Calu3 (cell line): ENCODE results near the gene CHD1. TPM values are rescaled to one million over a fixed set of nuclear protein-coding genes. Genes with fewer than 3 reads are reported as not detected.

Experiments used
- BruUV-seq: library from RNA; stranded (reverse); fragments of 400-500 nt; replicated peaks from 2 replicates; lab custom pipeline; 2021; lab: Mats Ljungman, UMichigan
- CTCF ChIA-PET: fragments of 300-600 bp; sonication (Branson Sonifier 250); formaldehyde crosslinking; loops from one replicate; lab custom pipeline; 2022; ENCODE audit warnings: antibody characterized with exemption; lab: Charles Lee
- DNase-seq: peaks from one replicate; pipeline ENCODE4 v3.0.0; 2022
- H3K27ac Mint-ChIP-seq: one replicate; pipeline ENCODE4 v1.8.0; 2022; ENCODE audit warnings: mixed read lengths; ENCODE audit not compliant: unreplicated experiment
- H3K27me3 Mint-ChIP-seq: one replicate; pipeline ENCODE4 v1.8.0; 2022; ENCODE audit warnings: mixed read lengths; ENCODE audit not compliant: unreplicated experiment
- H3K36me3 Mint-ChIP-seq: one replicate; pipeline ENCODE4 v1.8.0; 2022; ENCODE audit warnings: mild to moderate bottlenecking, moderate library complexity, mixed read lengths; ENCODE audit not compliant: insufficient read depth, unreplicated experiment
- H3K4me1 Mint-ChIP-seq: one replicate; pipeline ENCODE4 v1.8.0; 2022; ENCODE audit warnings: mild to moderate bottlenecking, low read depth, mixed read lengths; ENCODE audit not compliant: unreplicated experiment
- H3K4me3 Mint-ChIP-seq: one replicate; pipeline ENCODE4 v1.8.0; 2022; ENCODE audit warnings: mild to moderate bottlenecking, low read depth, moderate library complexity, mixed read lengths; ENCODE audit not compliant: unreplicated experiment
- H3K9me3 Mint-ChIP-seq: one replicate; pipeline ENCODE4 v1.8.0; 2022; ENCODE audit warnings: low read depth, mixed read lengths; ENCODE audit not compliant: unreplicated experiment
- intact Hi-C: fragments of 100-400 bp; cut with micrococcal nuclease; formaldehyde crosslinking; loops from one replicate; pipeline ENCODE4 v1.10.0; 2022; ENCODE audit not compliant: unreplicated experiment
- total RNA-seq: library from RNA; stranded (reverse); gene quantifications from 2 replicates; pipeline ENCODE4 v1.2.3, GENCODE V29; 2022
- TF ChIP-seq, protein P1 (sequence below): fragments of 200-600 bp; IDR thresholded peaks from one replicate; pipeline ENCODE4 v1.8.0; 2022; ENCODE audit warnings: antibody characterized with exemption; ENCODE audit not compliant: unreplicated experiment

The CHD1 gene
- total RNA-seq, 1 experiment from 2014 or later: 79.7 TPM

GRCh38 chr5:98840946-98841345, 87.9 kb downstream of the CHD1 start:
- Mint-ChIP-seq H3K4me1 (no peaks in the 10 kb centered on the region), H3K27me3 (no peaks in the 10 kb centered on the region), H3K27ac (no peak overlapping the region), H3K9me3 (no peaks in the 10 kb centered on the region), H3K36me3 (no peaks in the 10 kb centered on the region), H3K4me3 (no peak overlapping the region)
- TF ChIP-seq, protein P1, sequence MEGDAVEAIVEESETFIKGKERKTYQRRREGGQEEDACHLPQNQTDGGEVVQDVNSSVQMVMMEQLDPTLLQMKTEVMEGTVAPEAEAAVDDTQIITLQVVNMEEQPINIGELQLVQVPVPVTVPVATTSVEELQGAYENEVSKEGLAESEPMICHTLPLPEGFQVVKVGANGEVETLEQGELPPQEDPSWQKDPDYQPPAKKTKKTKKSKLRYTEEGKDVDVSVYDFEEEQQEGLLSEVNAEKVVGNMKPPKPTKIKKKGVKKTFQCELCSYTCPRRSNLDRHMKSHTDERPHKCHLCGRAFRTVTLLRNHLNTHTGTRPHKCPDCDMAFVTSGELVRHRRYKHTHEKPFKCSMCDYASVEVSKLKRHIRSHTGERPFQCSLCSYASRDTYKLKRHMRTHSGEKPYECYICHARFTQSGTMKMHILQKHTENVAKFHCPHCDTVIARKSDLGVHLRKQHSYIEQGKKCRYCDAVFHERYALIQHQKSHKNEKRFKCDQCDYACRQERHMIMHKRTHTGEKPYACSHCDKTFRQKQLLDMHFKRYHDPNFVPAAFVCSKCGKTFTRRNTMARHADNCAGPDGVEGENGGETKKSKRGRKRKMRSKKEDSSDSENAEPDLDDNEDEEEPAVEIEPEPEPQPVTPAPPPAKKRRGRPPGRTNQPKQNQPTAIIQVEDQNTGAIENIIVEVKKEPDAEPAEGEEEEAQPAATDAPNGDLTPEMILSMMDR: no peak
- CTCF ChIA-PET: no interaction called here
- BruUV-seq: no TSS peak
- intact Hi-C loops: no loop called here
- DNase-seq: no peak

DNA sequence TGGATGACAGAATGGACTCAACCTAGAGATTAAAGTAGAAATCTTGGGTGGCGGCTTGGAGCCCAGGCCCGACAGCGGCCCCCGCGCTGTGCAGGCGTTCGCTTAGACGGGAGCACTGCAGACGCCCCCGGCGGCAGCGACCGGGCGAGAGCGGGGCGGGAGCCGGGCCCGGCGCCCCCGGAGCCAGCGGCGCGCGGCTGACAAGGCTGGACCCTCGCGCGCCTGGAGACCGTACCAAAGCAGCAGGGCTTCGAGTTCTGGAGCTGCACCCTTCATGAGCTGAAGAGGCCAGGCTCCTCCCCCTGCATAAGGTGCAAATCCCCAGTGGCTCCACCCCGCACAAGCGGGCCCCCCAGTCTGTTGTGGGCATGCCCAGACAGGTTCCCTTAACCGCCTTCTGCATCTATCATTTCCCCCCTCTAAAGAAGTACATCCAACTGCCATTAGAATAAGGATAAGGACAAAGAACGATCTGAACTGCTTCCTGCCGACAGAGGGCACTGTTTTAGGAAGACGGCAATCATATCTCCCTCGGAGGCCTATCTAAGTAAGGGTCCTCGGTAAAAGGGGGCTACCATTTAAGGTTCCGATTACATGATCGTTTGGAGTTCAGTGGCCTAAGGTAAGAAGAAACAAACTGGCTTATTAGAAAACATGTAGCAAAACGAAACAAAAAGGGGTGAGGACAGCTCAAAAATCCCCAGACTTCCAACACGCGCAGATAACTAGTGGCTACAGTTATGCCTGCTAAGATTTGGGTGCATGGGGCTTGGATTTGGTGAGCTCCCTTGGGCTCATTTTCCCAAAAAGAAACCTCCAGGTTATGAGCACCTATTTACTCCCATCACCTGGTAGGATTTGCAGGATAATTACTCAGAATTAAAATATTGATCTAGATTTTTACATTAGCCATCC, 89.1 kb downstream of the CHD1 start:
- no peaks in the 10 kb centered on the region for H3K36me3 Mint-ChIP-seq
- no peak overlapping the region for H3K27ac Mint-ChIP-seq
- H3K4me3 Mint-ChIP-seq: no peak overlapping the region
- no TSS peak for BruUV-seq
- H3K4me1 Mint-ChIP-seq: no peaks in the 10 kb centered on the region
- CTCF ChIA-PET: interaction anchor here (0.6 kb wide), 1 partner anchor 60 kb away, joined by 3 read pairs; no protein-coding TSS in a partner anchor
- DNase-seq: no peak
- TF ChIP-seq, protein P1: no peak
- H3K9me3 Mint-ChIP-seq: no peaks in the 10 kb centered on the region
- no peaks in the 10 kb centered on the region for H3K27me3 Mint-ChIP-seq
- intact Hi-C loops: loop anchor here (5.0 kb wide), 1 partner anchor 223 kb away; no protein-coding TSS in a partner anchor

DNA sequence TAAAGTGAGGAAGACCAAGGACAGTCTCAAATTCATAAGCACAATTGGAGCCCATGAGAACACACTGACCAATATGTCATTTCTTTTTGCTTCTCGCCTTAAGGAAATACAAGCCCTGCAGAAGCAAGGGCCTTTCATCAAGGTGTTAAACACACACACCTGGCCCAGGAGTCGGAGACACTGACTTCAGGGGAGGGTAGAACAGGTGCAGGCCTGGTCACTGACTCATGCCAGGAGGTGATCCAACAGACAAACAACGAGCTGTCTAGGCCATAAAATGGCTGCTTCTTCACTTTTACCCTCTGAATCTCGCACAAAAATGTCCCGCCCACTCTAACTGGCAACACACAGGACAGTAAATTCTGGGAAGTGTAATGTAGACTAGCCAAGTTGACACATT, 92.6 kb downstream of the CHD1 start:
- H3K4me3 Mint-ChIP-seq: no peak overlapping the region
- intact Hi-C loops: loop anchor here (5.0 kb wide), 1 partner anchor 226 kb away; no protein-coding TSS in a partner anchor
- no peak overlapping the region for H3K27ac Mint-ChIP-seq
- H3K4me1 Mint-ChIP-seq: no peaks in the 10 kb centered on the region
- no peaks in the 10 kb centered on the region for H3K27me3 Mint-ChIP-seq
- CTCF ChIA-PET: no interaction called here
- no peak for DNase-seq
- no peaks in the 10 kb centered on the region for H3K36me3 Mint-ChIP-seq
- BruUV-seq: no TSS peak
- TF ChIP-seq, protein P1: no peak
- no peaks in the 10 kb centered on the region for H3K9me3 Mint-ChIP-seq

- DNase-seq: no peak
Observed at GRCh38 chr5:98827588-98828284, 101.1 kb downstream of the CHD1 start.

More at GRCh38 chr5:98827588-98828284, 101.1 kb downstream of the CHD1 start:
- Mint-ChIP-seq H3K9me3 (no peaks in the 10 kb centered on the region), H3K27ac (no peak overlapping the region), H3K4me3 (no peak overlapping the region), H3K27me3 (no peaks in the 10 kb centered on the region), H3K4me1 (no peaks in the 10 kb centered on the region), H3K36me3 (no peaks in the 10 kb centered on the region)
- intact Hi-C loops: loop anchor here (1.0 to 10.0 kb wide), 4 partner anchors 54 to 1595 kb away; partner anchors contain the start of gene RGMB
- CTCF ChIA-PET: no interaction called here
- no TSS peak for BruUV-seq
- TF ChIP-seq, protein P1: no peak
